NT2/D1 (cell line): ENCODE results near the gene TPBGL.

Experiments used
- DNase-seq: peaks from one replicate; pipeline ENCODE4 v3.0.0-alpha.2; 2011; ENCODE audit warnings: low read depth, low spot score
- H3K27me3 ChIP-seq: 2 replicates; pipeline ENCODE4 v1.6.0; 2011; ENCODE audit warnings: mild to moderate bottlenecking; ENCODE audit not compliant: insufficient read length, insufficient read depth
- H3K36me3 ChIP-seq: 2 replicates; pipeline ENCODE4 v1.6.1; 2011; ENCODE audit warnings: mild to moderate bottlenecking, low read length, mixed read lengths; ENCODE audit not compliant: insufficient read depth, insufficient read length
- H3K4me1 ChIP-seq: 2 replicates; pipeline ENCODE4 v1.5.1; 2011; ENCODE audit not compliant: insufficient read depth, insufficient read length
- H3K4me3 ChIP-seq: 2 replicates; pipeline ENCODE4 v1.5.1; 2011; ENCODE audit warnings: low read depth; ENCODE audit not compliant: insufficient read length
- H3K9ac ChIP-seq: 2 replicates; pipeline ENCODE4 v1.6.0; 2011; ENCODE audit warnings: low read depth; ENCODE audit not compliant: insufficient read length
- H3K9me3 ChIP-seq: 2 replicates; pipeline ENCODE4 v1.5.1; 2011; ENCODE audit warnings: mild to moderate bottlenecking, low read length; ENCODE audit not compliant: insufficient read depth
- SUZ12 ChIP-seq: IDR thresholded peaks from 2 replicates; pipeline ENCODE4 v1.6.1; 2011; ENCODE audit not compliant: insufficient read length, insufficient read depth; ENCODE audit errors: extremely low read depth
- YY1 ChIP-seq: IDR thresholded peaks from 2 replicates; pipeline ENCODE4 v1.6.1; 2011; ENCODE audit not compliant: insufficient read length, insufficient read depth
- ZNF274 ChIP-seq: IDR thresholded peaks from 2 replicates; pipeline ENCODE4 v1.6.1; 2011; ENCODE audit warnings: mild to moderate bottlenecking, low read depth, low read length

Gene TPBGL

GRCh38 chr11:75283391-75283931 lies 42.9 kb downstream of the TPBGL start:
- no peak for DNase-seq
- Histone ChIP-seq H3K36me3 (peaks cover 81% of the 10 kb centered on the region), H3K4me3 (no peak overlapping the region), H3K9me3 (no peaks in the 10 kb centered on the region), H3K27me3 (no peaks in the 10 kb centered on the region), H3K9ac (peak overlapping the region; percentile 4), H3K4me1 (peaks cover 14% of the 10 kb centered on the region)
- no peak for TF ChIP-seq YY1
- TF ChIP-seq SUZ12: no peak
- TF ChIP-seq ZNF274: no peak

GRCh38 chr11:75285776-75286360 lies 45.3 kb downstream of the TPBGL start:
- peaks cover 11% of the 10 kb centered on the region for H3K4me1 ChIP-seq
- no peaks in the 10 kb centered on the region for H3K9me3 ChIP-seq
- H3K4me3 ChIP-seq: no peak overlapping the region
- H3K36me3 ChIP-seq: peaks cover 78% of the 10 kb centered on the region
- no peak for DNase-seq
- TF ChIP-seq ZNF274: no peak
- TF ChIP-seq SUZ12: no peak
- TF ChIP-seq YY1: no peak
- no peaks in the 10 kb centered on the region for H3K27me3 ChIP-seq
- H3K9ac ChIP-seq: no peak overlapping the region

GRCh38 chr11:75286826-75287465 lies 46.4 kb downstream of the TPBGL start:
- Histone ChIP-seq H3K4me1 (peaks cover 11% of the 10 kb centered on the region), H3K9me3 (no peaks in the 10 kb centered on the region), H3K4me3 (no peak overlapping the region), H3K36me3 (peaks cover 73% of the 10 kb centered on the region), H3K9ac (no peak overlapping the region), H3K27me3 (no peaks in the 10 kb centered on the region)
- TF ChIP-seq YY1: no peak
- TF ChIP-seq ZNF274: no peak
- TF ChIP-seq SUZ12: no peak
- no peak for DNase-seq

- no peak for TF ChIP-seq YY1
- no peak for TF ChIP-seq SUZ12
- no peak for TF ChIP-seq ZNF274
These were observed 47.0 kb downstream of the TPBGL start for GRCh38 chr11:75287579-75287978.

GRCh38 chr11:75289511-75289760 lies 48.9 kb downstream of the TPBGL start:
- no peaks in the 10 kb centered on the region for H3K27me3 ChIP-seq
- H3K4me3 ChIP-seq: no peak overlapping the region
- no peak for DNase-seq
- H3K4me1 ChIP-seq: peaks cover 2% of the 10 kb centered on the region
- H3K36me3 ChIP-seq: peaks cover 54% of the 10 kb centered on the region
- TF ChIP-seq ZNF274: no peak
- TF ChIP-seq YY1: no peak
- no peak for TF ChIP-seq SUZ12
- no peak overlapping the region for H3K9ac ChIP-seq
- no peaks in the 10 kb centered on the region for H3K9me3 ChIP-seq

More at GRCh38 chr11:75287579-75287978, 47.0 kb downstream of the TPBGL start:
- Histone ChIP-seq H3K4me1 (peaks cover 11% of the 10 kb centered on the region), H3K4me3 (no peak overlapping the region), H3K27me3 (no peaks in the 10 kb centered on the region), H3K9ac (no peak overlapping the region), H3K36me3 (peaks cover 70% of the 10 kb centered on the region), H3K9me3 (no peaks in the 10 kb centered on the region)
- DNase-seq: no peak

- Histone ChIP-seq H3K9ac (no peak overlapping the region), H3K9me3 (no peaks in the 10 kb centered on the region), H3K4me3 (no peak overlapping the region), H3K27me3 (no peaks in the 10 kb centered on the region), H3K4me1 (peaks cover 2% of the 10 kb centered on the region), H3K36me3 (peaks cover 52% of the 10 kb centered on the region)
- no peak for TF ChIP-seq SUZ12
- no peak for TF ChIP-seq ZNF274
- no peak for TF ChIP-seq YY1
- no peak for DNase-seq
These were observed 49.3 kb downstream of the TPBGL start for GRCh38 chr11:75289919-75290318.

GRCh38 chr11:75291741-75292140 lies 51.2 kb downstream of the TPBGL start:
- Histone ChIP-seq H3K9ac (no peak overlapping the region), H3K4me3 (no peak overlapping the region), H3K4me1 (peaks cover 2% of the 10 kb centered on the region), H3K27me3 (no peaks in the 10 kb centered on the region), H3K36me3 (peaks cover 41% of the 10 kb centered on the region), H3K9me3 (no peaks in the 10 kb centered on the region)
- TF ChIP-seq SUZ12 (no peak), YY1 (no peak), ZNF274 (no peak)
- DNase-seq: no peak
